ENCODE data around the gene MAP2K4. TPM values are rescaled to one million over a fixed set of nuclear protein-coding genes. Genes with fewer than 3 reads are reported as not detected.

MAP2K4 gene
- total and polyA plus RNA-seq, 4 donors: 10.7 to 63.6 (median 20.3) TPM

GRCh38 chr17:12193144-12193735, 172.6 kb downstream of the MAP2K4 start:
- no peaks in the 10 kb centered on the region for H3K4me1 ChIP-seq (ENCODE audit: control insufficient read depth in 5 of 5, insufficient read depth in 5 of 5, low read length in 5 of 5)
- ATAC-seq (ENCODE audit: insufficient read depth, low FRiP score): no peak
- peaks cover 0 to 2% (median 0%) of the 10 kb centered on the region in 3 donors for H3K27me3 ChIP-seq (ENCODE audit: control insufficient read depth in 3 of 3, insufficient read depth in 3 of 3, low read length in 2 of 3)
- TF ChIP-seq CTCF (IDR thresholded peaks at IDR 0.05; ENCODE audit: control extremely low read depth, extremely low read depth): no peak
- H3K27ac ChIP-seq (ENCODE audit: low read depth in 1 of 2, low read length in 1 of 2): no peak overlapping the region
- H3K4me3 ChIP-seq: no peak overlapping the region
- no peak overlapping the region for H3K9ac ChIP-seq (ENCODE audit: insufficient read depth in 1 of 2, low read length in 2 of 2)
- 75 to 89% methylated on average over 3 of the region's 3 CpGs for WGBS, 2 donors
- H3K36me3 ChIP-seq (ENCODE audit: control insufficient read depth in 4 of 4, insufficient read depth in 4 of 4, low read length in 4 of 4): no peaks in the 10 kb centered on the region
- H3K9me3 ChIP-seq (ENCODE audit: control insufficient read depth in 4 of 4, insufficient read depth in 3 of 4, low read length in 3 of 4): peaks cover 0 to 3% (median under 1%) of the 10 kb centered on the region in 4 donors
- DNase-seq: no peak

Small RNA genes within 50 kb of the gene (small RNA-seq; reads per million reads assigned to genes)
- gene MIR744 (ENCODE audit: low replicate concordance) (55.5 reads per million, percentile 97 among the genes with 10 or more reads in this experiment), gene RNU11-2P (ENCODE audit: low replicate concordance) (not detected)

Other genes starting within 250 kb of the MAP2K4 start
- gene ZNF18, start 23.4 kb upstream of the MAP2K4 start, total RNA-seq: 10 to 100 TPM in 1 of 2 donors, 1 to 10 TPM in 1; 5.9 to 10.2 TPM
- gene ZNF18, start 23.4 kb upstream of the MAP2K4 start, polyA plus RNA-seq: 1 to 10 TPM; 4.0 to 5.0 TPM